GM19372 (cell line): ENCODE results near the gene RNPC3.
"Not testable (repeated sequence)": the region's sequence is repeated elsewhere in the genome, so short reads cannot be mapped to it uniquely, and the experiment has no call there.

ENCODE experiments used
- ATAC-seq: cut with Tn5 transposase; IDR thresholded peaks from one replicate; pipeline ENCODE4 v1.9.1; 2021; ENCODE audit warnings: mild to moderate bottlenecking, low read depth, moderate library complexity; ENCODE audit not compliant: unreplicated experiment

RNPC3 gene

DNA sequence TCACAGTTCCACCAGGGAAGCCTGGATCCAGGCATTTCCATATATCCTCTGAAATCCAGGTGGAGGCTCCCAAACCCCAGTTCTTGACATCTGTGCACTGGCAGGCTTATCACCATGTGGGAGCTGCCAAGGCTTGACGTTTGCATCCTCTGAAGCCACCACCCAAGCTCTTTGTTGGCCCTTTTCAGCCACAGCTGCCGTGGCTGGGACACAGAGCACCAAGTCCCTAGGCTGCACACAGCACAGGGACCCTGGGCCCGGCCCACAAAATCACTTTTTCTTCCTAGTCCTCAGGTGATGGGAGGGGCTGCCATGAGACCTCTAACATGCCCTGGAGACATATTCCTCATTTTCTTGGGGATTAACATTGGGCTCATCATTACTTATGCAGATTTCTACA lies 22.3 kb downstream of the RNPC3 start:
- ATAC-seq, result no peak

DNA sequence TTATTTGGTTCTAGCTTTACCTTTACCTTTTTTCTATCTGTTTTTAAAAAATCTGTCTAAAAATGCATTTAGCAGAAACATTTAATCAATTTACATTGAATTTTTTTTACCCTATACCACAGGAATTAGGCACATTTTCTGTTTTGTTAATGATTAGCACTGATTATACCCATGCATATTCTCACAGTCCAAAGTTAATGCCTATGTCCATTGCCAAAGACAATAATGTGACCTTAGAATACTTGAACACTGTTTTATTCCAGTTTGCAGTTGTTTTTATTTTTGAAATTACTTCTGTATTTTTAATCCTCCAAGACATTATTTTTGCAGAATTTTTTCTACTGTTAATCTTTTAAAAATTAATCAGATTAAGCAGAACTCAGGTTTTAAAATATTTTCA lies 34.9 kb downstream of the RNPC3 start:
- ATAC-seq, result no peak

DNA sequence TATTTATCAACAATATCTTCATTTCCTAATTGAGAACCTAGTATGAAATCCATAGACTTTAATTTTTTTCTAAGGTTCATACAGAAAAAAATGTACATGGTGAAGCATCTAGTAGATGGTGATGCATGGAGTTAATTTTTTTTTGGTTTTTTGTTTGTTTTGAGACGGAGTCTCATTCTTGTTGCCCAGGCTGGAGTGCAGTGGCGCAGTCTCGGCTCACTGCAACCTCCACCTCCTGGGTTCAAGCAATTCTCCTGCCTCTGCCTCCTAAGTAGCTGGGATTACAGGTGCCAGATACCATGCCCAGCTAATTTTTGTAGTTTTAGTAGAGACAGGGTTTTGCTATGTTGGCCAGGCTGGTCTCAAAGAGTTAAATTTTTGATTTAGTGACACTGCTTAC lies 35.6 kb downstream of the RNPC3 start:
- ATAC-seq, result not testable (repeated sequence)

DNA sequence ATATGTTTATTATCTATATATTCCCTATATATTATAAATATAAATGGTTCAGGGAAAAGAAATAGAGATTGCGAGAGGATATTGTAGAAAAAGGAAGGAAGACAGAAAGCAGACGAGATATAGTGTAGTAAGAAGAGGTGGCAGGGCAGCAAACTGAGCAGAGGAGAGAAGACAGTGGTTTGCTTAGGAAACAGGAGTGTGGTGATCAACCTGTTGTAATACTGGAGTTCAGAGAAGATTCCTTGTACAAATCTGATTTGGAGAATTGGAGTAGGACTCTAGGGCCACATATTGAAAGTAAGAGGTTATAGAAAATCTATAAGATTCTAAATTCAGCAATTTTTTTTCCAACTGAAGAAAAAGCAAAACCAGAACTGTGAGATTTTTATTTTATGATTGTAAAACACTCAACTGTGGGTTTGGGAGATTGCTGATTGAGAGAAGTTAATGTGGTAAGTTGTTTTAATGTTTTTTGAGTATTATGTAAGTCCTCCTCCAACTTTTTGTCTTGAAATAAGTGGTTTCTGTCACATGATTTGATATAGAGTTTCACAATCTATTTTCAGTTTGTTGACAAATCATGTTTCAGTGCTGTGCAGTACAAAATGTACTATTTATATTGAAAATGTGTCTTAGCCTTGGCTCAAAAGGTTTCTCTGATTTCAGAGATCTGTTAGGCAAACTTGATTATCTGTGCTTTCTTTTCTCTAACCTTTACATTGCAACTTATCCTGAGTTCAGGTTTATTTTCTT lies 36.3 kb downstream of the RNPC3 start:
- peak; percentile 94 for ATAC-seq

DNA sequence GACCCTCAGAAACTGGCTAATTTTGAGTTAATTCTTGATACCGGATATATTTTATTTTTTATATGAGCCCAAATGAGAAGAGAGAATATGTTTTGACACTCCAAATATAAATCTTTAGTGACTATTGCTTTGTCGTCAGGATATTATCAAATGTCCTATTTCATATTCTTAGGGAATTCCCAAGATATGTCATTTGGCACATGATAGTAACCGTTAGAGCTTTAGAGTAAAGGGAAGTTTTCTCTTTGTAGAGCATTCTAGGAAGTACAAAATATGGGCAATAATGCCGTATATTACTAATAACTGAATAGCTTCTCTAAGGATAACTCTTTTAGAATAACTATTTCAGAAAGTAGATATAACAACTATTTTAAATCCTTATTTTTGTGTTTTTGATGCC lies 37.6 kb downstream of the RNPC3 start:
- ATAC-seq, result no peak

DNA sequence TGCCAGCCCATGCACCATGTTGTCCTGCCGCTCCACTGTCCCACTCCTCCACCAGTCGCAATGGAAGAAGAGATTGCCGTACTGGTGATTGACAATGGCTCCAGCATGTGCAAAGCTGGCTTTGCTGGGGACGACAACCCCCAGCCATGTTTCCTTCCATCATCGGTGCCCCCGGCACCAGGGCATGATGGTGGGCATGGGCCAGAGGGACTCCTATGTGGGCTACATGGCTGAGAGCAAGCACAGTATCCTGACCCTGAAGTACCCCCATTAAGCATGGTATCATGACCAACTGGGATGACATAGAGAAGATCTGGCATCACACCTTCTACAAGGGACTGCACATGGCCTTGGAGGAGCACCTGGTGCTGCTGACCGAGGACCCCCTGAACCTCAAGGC lies 44.0 kb downstream of the RNPC3 start:
- ATAC-seq, result no peak

DNA sequence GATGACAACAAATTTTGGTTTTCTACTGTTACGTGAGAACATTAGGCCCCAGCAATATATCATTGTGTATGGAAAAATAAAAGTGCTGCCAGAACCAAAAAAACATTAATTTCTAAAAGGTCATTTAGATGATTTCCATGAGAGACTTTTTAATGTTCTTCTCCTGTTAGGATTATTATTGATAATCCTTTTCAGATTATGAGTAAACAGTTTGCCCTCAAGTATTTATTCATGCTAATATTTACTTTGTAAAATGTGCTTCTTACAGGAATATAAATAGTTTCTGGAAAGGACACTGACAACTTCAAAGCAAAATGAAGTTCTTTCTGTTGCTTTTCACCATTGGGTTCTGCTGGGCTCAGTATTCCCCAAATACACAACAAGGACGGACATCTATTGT lies 45.8 kb downstream of the RNPC3 start, which contains the start of gene AMY2B:
Gene AMY2B (plus strand): TSS at position 301 of the 400 bp plus-strand sequence. CDS start 14 bp downstream, at position 315.
- not testable (repeated sequence) for ATAC-seq

DNA sequence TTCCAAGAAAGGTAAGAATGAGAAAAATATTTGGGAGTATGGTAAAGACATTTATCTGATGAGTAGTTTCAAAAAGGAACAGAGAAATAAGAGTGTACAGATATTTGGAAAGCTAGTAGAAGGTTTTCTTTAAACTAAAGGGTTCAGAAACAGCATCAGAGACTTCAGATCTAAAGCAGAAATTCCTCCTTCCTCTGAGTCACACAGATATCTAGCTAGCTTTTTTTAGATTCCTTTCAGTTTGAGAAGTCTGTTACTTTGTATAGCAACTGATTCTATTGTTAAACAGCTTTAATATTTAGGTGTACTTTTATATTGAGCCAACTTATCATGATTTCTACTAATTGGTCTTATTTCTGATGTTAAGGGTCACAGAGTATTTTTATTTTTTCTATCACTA lies 50.6 kb downstream of the RNPC3 start:
- no peak for ATAC-seq

DNA sequence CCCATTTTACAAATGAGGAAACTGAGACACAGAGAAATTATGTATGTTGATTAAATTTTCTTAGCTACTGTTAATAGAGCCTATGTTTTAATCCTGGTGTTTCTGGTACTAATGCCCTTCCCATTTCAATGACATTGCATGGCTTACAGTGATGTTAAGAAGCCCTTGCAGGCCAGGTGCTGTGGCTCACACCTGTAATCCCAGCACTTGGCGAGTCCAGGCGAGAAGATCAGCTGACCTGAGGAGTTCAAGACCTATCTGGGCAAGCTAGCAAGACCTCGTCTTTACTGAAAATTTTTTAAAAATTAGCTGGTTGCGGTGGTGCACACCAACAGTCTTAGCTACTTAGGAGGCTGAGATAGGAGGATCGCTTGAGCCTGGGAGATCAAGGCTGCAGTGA lies 51.3 kb downstream of the RNPC3 start:
- ATAC-seq, result not testable (repeated sequence)

DNA sequence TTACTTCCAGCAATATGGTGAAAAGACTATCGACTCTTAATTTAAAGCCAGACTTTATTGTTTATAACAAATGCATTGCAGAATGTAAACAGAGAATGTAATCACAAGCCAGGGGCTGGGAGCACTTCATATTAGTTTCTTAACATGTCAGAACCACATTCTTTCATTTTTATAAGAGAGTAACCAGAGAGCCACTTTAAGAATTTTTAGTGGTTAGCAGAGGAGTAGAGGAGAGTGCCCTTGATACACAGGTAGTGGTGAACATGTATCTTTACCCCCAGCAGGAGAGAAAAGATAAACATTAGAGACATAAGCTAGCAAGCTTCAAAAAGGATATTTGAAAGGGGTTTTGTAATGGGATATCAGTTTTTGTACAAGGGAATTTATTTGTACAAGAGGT lies 57.0 kb downstream of the RNPC3 start:
- no peak for ATAC-seq

DNA sequence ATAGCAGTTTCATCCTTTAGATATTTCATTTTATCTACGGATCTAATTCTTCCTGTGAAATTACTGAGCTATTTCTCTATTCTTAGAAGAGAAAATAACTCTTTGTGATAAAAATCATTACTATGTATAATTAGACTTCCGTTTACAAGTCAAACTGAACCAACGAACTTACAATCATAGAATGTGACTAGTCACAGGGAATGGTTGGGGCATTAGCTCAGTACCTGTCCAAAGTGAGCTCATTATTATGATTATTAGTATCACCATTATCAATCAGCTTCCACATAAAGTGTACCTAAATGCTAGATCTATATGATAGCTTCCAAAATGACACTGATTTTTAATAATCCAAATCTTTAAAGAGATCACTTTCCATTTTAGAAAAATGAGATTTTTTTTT lies 58.4 kb downstream of the RNPC3 start:
- ATAC-seq, result no peak

DNA sequence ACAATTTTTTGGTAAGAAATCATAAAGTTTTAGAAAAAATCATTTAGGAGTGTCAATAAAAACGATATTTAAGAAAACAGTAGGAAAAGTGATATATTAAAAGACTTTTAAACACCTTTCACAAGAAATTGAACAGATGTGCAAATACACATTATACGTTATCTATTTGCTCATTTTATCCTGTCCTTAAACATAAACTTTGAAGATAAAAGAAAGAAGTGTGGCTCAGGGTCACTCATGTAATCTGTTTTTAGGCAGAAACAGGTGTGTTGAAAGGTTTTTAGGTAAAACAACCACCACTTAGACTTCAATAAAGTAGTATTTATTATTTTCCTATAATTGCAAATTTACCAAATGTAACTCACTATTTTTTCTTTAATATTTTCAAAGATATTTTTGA lies 59.0 kb downstream of the RNPC3 start:
- ATAC-seq, result no peak

DNA sequence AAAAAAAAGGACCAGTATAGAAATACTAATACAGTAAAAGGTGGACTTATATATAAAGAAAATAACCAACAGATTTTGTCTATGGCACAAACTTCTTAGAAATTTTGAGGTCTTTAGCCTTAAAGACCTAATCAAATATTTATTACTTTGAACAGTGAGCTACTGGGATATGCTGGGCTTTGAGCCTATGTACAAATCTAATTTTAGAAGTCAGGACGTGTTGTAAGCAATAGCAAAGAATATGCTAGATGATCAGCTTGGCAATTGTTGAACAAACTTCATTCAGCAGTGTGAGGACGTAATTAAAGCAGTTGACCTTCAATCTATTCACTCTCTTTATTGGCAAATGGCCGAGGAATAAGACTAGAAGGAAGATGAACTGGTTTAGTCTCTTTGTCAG lies 77.2 kb downstream of the RNPC3 start:
- ATAC-seq, result not testable (repeated sequence)
